ENCODE measurements around the gene HOXA4.

Gene HOXA4

DNA sequence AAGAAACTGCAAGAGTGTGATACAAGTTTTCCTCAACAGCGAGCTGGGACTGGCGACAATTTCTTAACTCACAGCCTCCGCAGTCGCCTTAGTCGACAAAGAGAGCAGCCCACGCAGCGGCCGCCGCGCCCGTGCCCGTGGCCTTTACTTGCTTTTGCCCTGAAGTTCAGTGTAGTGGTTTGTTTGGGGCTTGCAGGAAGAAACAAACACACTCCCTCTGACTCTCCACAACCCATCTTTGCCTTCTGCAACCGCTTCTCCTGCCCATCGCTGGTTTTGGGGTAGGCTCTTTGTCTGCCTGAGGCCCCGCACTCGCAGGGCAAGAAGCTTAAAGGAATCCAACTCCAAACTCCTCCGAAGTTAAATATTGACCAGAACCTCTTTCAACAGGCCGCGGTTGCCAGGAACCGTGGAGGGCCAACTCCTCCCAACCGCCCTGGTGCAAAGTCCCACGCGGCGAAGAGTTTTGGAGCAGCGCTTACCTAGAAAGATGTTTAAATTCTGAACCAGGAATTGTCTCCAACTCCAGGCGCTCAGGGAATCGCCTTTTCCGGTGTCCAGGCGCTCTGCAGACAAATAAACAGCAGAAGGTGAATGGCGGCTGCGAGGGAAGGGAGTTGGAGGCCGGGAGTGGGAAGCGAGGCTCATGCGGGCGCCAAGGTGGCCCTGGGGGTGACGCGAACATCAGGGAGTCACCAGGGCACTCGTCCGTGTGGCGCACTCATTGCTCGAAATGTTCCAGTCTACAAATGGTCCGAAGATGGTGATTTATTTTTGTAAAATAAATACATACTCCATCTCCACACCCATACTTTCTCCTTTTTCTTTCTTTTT is 8.3 kb downstream of the HOXA4 start:
- Histone ChIP-seq H2BK120ac (ENCODE audit: low read depth, low read length) (no peak overlapping the region), H3K4me1 (ENCODE audit: control insufficient read depth, insufficient read depth, low read depth, low read length) (peaks cover 16% of the 10 kb centered on the region), H2BK12ac (ENCODE audit: low read length in 2 of 2) (no peak overlapping the region), H3K4ac (ENCODE audit: low read depth in 1 of 2, low read length in 2 of 2) (no peak overlapping the region), H3K27ac (ENCODE audit: low read length, poor library complexity, severe bottlenecking) (peak overlapping the region; percentile 99), H3K4me3 (ENCODE audit: insufficient read depth in 1 of 2, low read depth in 1 of 2, low read length in 2 of 2) (peak overlapping the region; percentile 18 to 78), H4K91ac (ENCODE audit: low read length) (no peak overlapping the region), H2BK15ac (ENCODE audit: low read depth, poor library complexity, severe bottlenecking) (no peak overlapping the region), H3K9ac (ENCODE audit: low read length) (peak overlapping the region; percentile 62), H3K23ac (ENCODE audit: low read length in 2 of 2) (no peak overlapping the region), H3K36me3 (ENCODE audit: control insufficient read depth in 1 of 2, insufficient read depth in 2 of 2, low read depth in 1 of 2, low read length in 2 of 2) (peaks cover 15 to 55% of the 10 kb centered on the region in 2 experiments), H3K18ac (ENCODE audit: low read depth in 1 of 2, low read length in 2 of 2) (no peak overlapping the region), H2AK5ac (ENCODE audit: low read length, severe bottlenecking) (peak overlapping the region; percentile 91), H2AFZ (ENCODE audit: low read depth, low read length) (no peak overlapping the region), H3K79me1 (replicated peaks; ENCODE audit: low read length, poor library complexity, severe bottlenecking) (no peaks in the 10 kb centered on the region), H3K27me3 (ENCODE audit: control insufficient read depth in 1 of 2, insufficient read depth in 1 of 2, low read length in 2 of 2) (no peaks in the 10 kb centered on the region), H3K4me2 (ENCODE audit: low read length, poor library complexity, severe bottlenecking) (peak overlapping the region; percentile 86), H2BK5ac (ENCODE audit: low read depth, low read length, poor library complexity, severe bottlenecking) (peak overlapping the region; percentile 99), H4K8ac (ENCODE audit: low read length) (peak overlapping the region; percentile 79), H3K14ac (ENCODE audit: low read length in 2 of 2) (peak overlapping the region in 1 of 2 experiments; percentile 22), H3K9me3 (ENCODE audit: control insufficient read depth, low read length) (no peaks in the 10 kb centered on the region)
- 10% methylated on average over 37 of the region's 42 CpGs for WGBS
- DNase-seq, result no peak

DNA sequence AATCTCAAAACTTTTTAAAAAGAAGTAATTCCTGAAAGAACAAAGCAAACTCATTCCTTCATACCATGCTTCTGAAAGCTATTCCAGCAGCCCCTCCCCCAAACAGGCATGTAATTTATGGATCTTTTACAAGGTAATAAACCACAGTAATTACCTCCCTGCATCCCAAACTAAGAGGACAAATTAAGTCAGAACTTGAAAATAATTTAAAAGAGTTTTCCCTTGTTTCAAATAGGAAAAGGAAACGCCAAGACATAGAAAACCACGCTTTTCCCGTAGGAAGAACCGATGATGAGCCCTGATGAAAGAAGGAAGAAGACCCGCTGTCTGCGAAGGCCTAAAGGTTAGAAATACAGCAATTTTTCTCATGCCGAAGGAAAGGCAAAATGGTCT is 8.9 kb downstream of the HOXA4 start:
- H3K4ac ChIP-seq (ENCODE audit: low read depth in 1 of 2, low read length in 2 of 2), result no peak overlapping the region
- H2BK12ac ChIP-seq (ENCODE audit: low read length in 2 of 2), result no peak overlapping the region
- peak overlapping the region; percentile 64 for H2AK5ac ChIP-seq (ENCODE audit: low read length, severe bottlenecking)
- H3K4me2 ChIP-seq (ENCODE audit: low read length, poor library complexity, severe bottlenecking), result peak overlapping the region; percentile 86
- no peak overlapping the region for H3K23ac ChIP-seq (ENCODE audit: low read length in 2 of 2)
- H3K79me1 ChIP-seq (replicated peaks; ENCODE audit: low read length, poor library complexity, severe bottlenecking), result no peaks in the 10 kb centered on the region
- H3K9me3 ChIP-seq (ENCODE audit: control insufficient read depth, low read length), result no peaks in the 10 kb centered on the region
- no peaks in the 10 kb centered on the region for H3K27me3 ChIP-seq (ENCODE audit: control insufficient read depth in 1 of 2, insufficient read depth in 1 of 2, low read length in 2 of 2)
- H2BK120ac ChIP-seq (ENCODE audit: low read depth, low read length), result no peak overlapping the region
- H2BK5ac ChIP-seq (ENCODE audit: low read depth, low read length, poor library complexity, severe bottlenecking), result peak overlapping the region; percentile 99
- DNase-seq, result no peak
- H3K27ac ChIP-seq (ENCODE audit: low read length, poor library complexity, severe bottlenecking), result peak overlapping the region; percentile 99
- peaks cover 16% of the 10 kb centered on the region for H3K4me1 ChIP-seq (ENCODE audit: control insufficient read depth, insufficient read depth, low read depth, low read length)
- H3K4me3 ChIP-seq (ENCODE audit: insufficient read depth in 1 of 2, low read depth in 1 of 2, low read length in 2 of 2), result peak overlapping the region; percentile 18 to 78
- 57% methylated on average over 7 of the region's 7 CpGs for WGBS
- H2BK15ac ChIP-seq (ENCODE audit: low read depth, poor library complexity, severe bottlenecking), result no peak overlapping the region
- no peak overlapping the region for H4K91ac ChIP-seq (ENCODE audit: low read length)
- H3K9ac ChIP-seq (ENCODE audit: low read length), result peak overlapping the region; percentile 62
- H3K14ac ChIP-seq (ENCODE audit: low read length in 2 of 2), result no peak overlapping the region
- no peak overlapping the region for H3K18ac ChIP-seq (ENCODE audit: low read depth in 1 of 2, low read length in 2 of 2)
- no peak overlapping the region for H2AFZ ChIP-seq (ENCODE audit: low read depth, low read length)
- H4K8ac ChIP-seq (ENCODE audit: low read length), result no peak overlapping the region
- H3K36me3 ChIP-seq (ENCODE audit: control insufficient read depth in 1 of 2, insufficient read depth in 2 of 2, low read depth in 1 of 2, low read length in 2 of 2), result peaks cover 19 to 55% of the 10 kb centered on the region in 2 experiments

GRCh38 chr7:27119412-27119911 is 11.1 kb downstream of the HOXA4 start:
- Histone ChIP-seq H2BK120ac (ENCODE audit: low read depth, low read length) (no peak overlapping the region), H3K14ac (ENCODE audit: low read length in 2 of 2) (no peak overlapping the region), H3K4me1 (ENCODE audit: control insufficient read depth, insufficient read depth, low read depth, low read length) (peaks cover 5% of the 10 kb centered on the region), H3K9me3 (ENCODE audit: control insufficient read depth, low read length) (no peaks in the 10 kb centered on the region), H3K4me3 (ENCODE audit: insufficient read depth in 1 of 2, low read depth in 1 of 2, low read length in 2 of 2) (no peak overlapping the region), H3K18ac (ENCODE audit: low read depth in 1 of 2, low read length in 2 of 2) (no peak overlapping the region), H3K36me3 (ENCODE audit: control insufficient read depth in 1 of 2, insufficient read depth in 2 of 2, low read depth in 1 of 2, low read length in 2 of 2) (peaks cover 25 to 47% of the 10 kb centered on the region in 2 experiments), H3K4me2 (ENCODE audit: low read length, poor library complexity, severe bottlenecking) (peak overlapping the region; percentile 50), H3K79me1 (replicated peaks; ENCODE audit: low read length, poor library complexity, severe bottlenecking) (no peaks in the 10 kb centered on the region), H2AK5ac (ENCODE audit: low read length, severe bottlenecking) (peak overlapping the region; percentile 95), H4K91ac (ENCODE audit: low read length) (no peak overlapping the region), H2AFZ (ENCODE audit: low read depth, low read length) (no peak overlapping the region), H2BK15ac (ENCODE audit: low read depth, poor library complexity, severe bottlenecking) (no peak overlapping the region), H2BK12ac (ENCODE audit: low read length in 2 of 2) (no peak overlapping the region), H2BK5ac (ENCODE audit: low read depth, low read length, poor library complexity, severe bottlenecking) (peak overlapping the region; percentile 84), H3K23ac (ENCODE audit: low read length in 2 of 2) (no peak overlapping the region), H3K27ac (ENCODE audit: low read length, poor library complexity, severe bottlenecking) (peak overlapping the region; percentile 99), H3K27me3 (ENCODE audit: control insufficient read depth in 1 of 2, insufficient read depth in 1 of 2, low read length in 2 of 2) (no peaks in the 10 kb centered on the region), H3K4ac (ENCODE audit: low read depth in 1 of 2, low read length in 2 of 2) (no peak overlapping the region), H4K8ac (ENCODE audit: low read length) (no peak overlapping the region), H3K9ac (ENCODE audit: low read length) (no peak overlapping the region)
- WGBS, result 80% methylated on average over 1 of the region's 1 CpG
- DNase-seq, result no peak

DNA sequence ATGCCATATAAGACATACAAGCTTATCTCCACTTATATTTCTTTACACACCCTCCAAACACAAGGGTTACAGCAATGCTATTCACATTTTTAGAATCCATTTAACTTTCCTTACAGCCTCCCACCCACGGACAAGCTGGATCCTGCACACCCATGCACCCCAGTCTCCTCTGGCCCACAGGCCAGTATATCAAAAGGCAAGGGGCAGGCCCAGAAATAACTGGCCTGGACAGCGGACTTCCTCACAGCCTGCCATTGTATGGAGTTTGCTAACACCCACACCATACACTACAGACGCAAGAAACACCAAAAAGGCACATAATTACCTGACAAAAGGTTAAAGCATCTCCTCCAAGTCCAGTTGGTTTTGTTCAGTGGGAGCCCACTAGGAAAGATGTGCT is 12.0 kb downstream of the HOXA4 start:
- Histone ChIP-seq H3K18ac (ENCODE audit: low read depth in 1 of 2, low read length in 2 of 2) (no peak overlapping the region), H4K8ac (ENCODE audit: low read length) (no peak overlapping the region), H3K36me3 (ENCODE audit: control insufficient read depth in 1 of 2, insufficient read depth in 2 of 2, low read depth in 1 of 2, low read length in 2 of 2) (peaks cover 22 to 40% of the 10 kb centered on the region in 2 experiments), H3K27ac (ENCODE audit: low read length, poor library complexity, severe bottlenecking) (peak overlapping the region; percentile 99), H2BK15ac (ENCODE audit: low read depth, poor library complexity, severe bottlenecking) (no peak overlapping the region), H4K91ac (ENCODE audit: low read length) (no peak overlapping the region), H2BK120ac (ENCODE audit: low read depth, low read length) (no peak overlapping the region), H3K9ac (ENCODE audit: low read length) (peak overlapping the region; percentile 78), H3K4me2 (ENCODE audit: low read length, poor library complexity, severe bottlenecking) (peak overlapping the region; percentile 91), H3K14ac (ENCODE audit: low read length in 2 of 2) (no peak overlapping the region), H2AFZ (ENCODE audit: low read depth, low read length) (no peak overlapping the region), H2BK5ac (ENCODE audit: low read depth, low read length, poor library complexity, severe bottlenecking) (no peak overlapping the region), H3K4me1 (ENCODE audit: control insufficient read depth, insufficient read depth, low read depth, low read length) (peaks cover 5% of the 10 kb centered on the region), H3K23ac (ENCODE audit: low read length in 2 of 2) (no peak overlapping the region), H3K4me3 (ENCODE audit: insufficient read depth in 1 of 2, low read depth in 1 of 2, low read length in 2 of 2) (peak overlapping the region; percentile 14 to 69), H2AK5ac (ENCODE audit: low read length, severe bottlenecking) (peak overlapping the region; percentile 93), H3K9me3 (ENCODE audit: control insufficient read depth, low read length) (no peaks in the 10 kb centered on the region), H3K4ac (ENCODE audit: low read depth in 1 of 2, low read length in 2 of 2) (no peak overlapping the region), H2BK12ac (ENCODE audit: low read length in 2 of 2) (peak overlapping the region in 1 of 2 experiments; percentile 42), H3K27me3 (ENCODE audit: control insufficient read depth in 1 of 2, insufficient read depth in 1 of 2, low read length in 2 of 2) (no peaks in the 10 kb centered on the region), H3K79me1 (replicated peaks; ENCODE audit: low read length, poor library complexity, severe bottlenecking) (no peaks in the 10 kb centered on the region)
- DNase-seq, result no peak
- 9% methylated on average over 1 of the region's 3 CpGs for WGBS
